ENCODE results near the gene TBX22. TPM values are rescaled to one million over a fixed set of nuclear protein-coding genes. Genes with fewer than 3 reads are reported as not detected.
"Not testable (repeated sequence)": the region's sequence is repeated elsewhere in the genome, so short reads cannot be mapped to it uniquely, and the experiment has no call there.

The TBX22 gene
- polyA plus RNA-seq (ENCODE audit: insufficient read length), result 0.09 TPM

DNA sequence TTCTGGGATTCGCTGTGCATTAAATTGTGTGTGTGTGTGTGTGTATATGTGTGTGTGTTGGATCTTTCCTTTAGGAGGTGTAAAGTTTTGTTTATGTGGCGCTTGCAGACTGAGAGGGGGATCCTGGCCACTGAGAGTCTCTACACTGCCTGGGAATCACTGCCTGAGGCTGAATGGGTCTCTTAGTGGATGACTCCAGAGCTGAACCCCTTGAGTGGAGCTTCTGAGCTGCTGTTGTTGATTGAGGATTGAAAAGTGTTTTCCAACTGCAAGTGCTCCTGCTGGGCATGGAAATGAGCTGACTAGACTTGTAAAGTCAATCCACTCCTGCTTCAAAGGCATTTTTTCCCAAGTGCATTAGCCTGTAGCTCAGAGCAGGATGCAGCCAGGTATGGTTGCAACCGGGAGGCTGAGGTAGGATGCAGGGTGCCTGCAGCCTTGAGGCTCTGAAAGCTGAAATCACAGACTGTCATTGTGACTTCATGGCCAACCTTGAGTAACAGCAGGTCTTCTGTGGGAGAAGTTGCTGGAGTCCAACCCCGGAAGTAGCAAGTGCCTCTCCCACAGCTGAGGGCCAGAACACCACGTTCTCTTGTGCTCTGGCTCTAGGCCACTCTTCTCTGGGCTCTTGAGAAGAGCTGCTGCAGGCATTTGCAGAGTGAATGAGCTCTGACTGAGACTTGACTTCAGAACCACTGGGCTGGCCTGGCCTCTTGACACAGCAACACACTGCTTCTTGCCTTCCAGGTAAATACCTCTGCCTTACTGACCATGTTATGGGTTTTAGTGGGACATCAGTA is at the start of gene TBX22:
TSS of gene TBX22 (plus strand) at position 613 of the 800 bp plus-strand sequence. CDS start 7,517 bp downstream, outside the sequence.
- DNase-seq (ENCODE audit: low read depth), result no peak

DNA sequence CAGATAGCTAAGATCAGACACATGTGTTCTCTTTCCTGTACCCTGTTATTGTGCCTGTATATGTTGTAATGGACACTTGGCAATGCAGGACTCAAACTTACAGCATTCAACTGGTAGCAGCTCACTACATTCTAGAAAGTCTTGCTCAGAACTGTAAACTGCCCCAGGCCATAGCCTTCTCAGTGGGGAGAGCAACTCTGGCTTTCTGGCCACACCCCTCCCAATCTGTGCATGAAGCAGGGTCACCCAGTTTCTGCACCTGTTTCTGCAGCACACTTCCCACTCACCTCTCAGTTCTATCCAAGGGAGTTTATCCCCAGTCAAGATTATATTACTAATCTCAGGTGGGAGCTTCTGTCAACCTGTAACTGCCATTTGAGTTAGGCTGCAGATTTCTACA is 38.9 kb upstream of the TBX22 start:
- DNase-seq (ENCODE audit: low read depth), result no peak

GRCh38 chrX:80004458-80004857 is 10.1 kb upstream of the TBX22 start:
- DNase-seq (ENCODE audit: low read depth), result no peak

GRCh38 chrX:80011522-80011921 is 3.0 kb upstream of the TBX22 start:
- DNase-seq (ENCODE audit: low read depth), result no peak

DNA sequence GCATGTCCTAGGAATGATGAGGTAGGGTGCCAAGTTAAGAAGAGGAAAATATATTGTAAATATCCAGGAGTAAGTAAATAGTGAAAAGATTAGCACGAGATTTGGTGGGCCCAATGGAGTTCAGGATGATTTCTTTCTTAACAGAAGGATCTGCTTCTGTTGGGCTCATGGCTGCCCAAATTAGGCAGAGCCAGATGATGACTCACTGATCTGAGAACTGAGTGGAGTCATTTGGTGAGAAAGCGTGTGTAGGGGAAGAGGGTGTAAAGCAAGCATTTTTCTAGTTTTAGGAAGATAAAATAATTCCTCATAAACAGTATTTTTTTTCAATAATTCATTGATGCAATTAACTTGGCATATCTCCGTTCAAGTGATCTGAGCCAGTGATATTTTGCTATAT is 1.6 kb downstream of the TBX22 start:
- DNase-seq (ENCODE audit: low read depth), result no peak

GRCh38 chrX:80021621-80022020 is 7.1 kb downstream of the TBX22 start:
- DNase-seq (ENCODE audit: low read depth), result no peak

DNA sequence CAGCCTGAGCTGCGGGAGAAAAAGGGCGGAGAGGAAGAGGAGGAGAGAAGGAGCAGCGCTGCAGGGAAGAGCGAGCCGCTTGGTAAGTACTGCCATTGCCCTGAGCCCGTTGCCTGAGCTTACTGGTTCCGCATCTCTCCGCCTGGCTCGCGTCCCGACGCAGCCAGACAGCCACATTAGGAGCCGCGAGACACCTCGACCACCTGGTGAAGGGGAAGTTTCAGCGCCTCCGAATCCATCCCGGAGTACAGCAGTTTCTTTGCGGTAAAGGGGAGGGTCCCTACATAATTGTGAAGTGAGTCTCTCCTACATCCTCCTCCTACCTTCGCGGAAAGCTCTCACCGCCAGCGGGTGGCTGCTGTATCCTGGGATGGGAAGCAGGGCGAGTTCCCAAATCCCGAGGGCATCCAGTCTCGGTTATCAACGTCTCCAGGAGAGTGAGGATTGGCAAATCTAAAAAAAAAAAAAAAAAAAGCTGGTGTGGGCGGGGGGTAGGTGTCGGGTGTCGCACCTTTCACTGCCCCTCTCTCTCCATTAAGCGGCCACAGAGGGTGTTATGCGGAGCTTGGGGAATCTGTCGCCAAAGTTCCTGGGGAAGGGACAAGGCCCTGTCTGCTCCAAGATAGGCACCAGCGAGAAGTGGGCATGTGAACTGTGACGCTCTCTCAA is 7.9 kb downstream of the TBX22 start:
- DNase-seq (ENCODE audit: low read depth), result no peak

DNA sequence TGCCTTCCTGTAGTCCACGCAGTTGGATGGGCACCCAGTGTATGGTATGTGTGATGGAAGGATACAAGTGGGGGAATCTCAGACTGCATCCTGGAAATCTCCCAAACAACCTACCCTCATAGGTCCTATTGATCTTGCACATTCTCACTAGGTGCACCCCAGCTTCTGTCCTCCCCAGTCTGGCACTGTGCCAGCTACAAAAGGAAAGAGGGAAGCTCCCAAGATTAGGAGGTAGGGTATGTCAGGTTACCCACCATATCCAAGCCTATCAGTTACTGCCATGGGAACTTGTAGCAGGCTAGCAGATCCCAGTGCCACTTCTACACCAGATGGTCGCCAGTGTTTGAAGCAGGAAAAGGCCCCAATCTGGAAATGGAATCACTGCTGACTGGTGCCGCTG is 11.6 kb downstream of the TBX22 start:
- no peak for DNase-seq (ENCODE audit: low read depth)

- DNase-seq (ENCODE audit: low read depth), result not testable (repeated sequence)
These were observed 51.6 kb downstream of the TBX22 start for GRCh38 chrX:80066156-80066555.

GRCh38 chrX:80075625-80076024 is 61.1 kb downstream of the TBX22 start:
- not testable (repeated sequence) for DNase-seq (ENCODE audit: low read depth)

Data from forelimb muscle (tissue), 1 donor.